SK-N-SH (cell line): ENCODE measurements around the gene HDGFL3. TPM values are rescaled to one million over a fixed set of nuclear protein-coding genes. Genes with fewer than 3 reads are reported as not detected.

ENCODE experiments used
- CTCF ChIA-PET: fragments of 300-600, 350-600 bp; formaldehyde crosslinking; extraction: SDS; loops from one replicate; lab custom pipeline; 2021; lab: Yijun Ruan, JAX
- POLR2A ChIA-PET: fragments of 350-600 bp; sonication (Branson Sonifier 250); formaldehyde crosslinking; extraction: SDS; loops from one replicate; lab custom pipeline; 2020; ENCODE audit warnings: antibody characterized with exemption, inconsistent platforms; lab: Yijun Ruan, JAX
- DNase-seq: peaks from one replicate; pipeline ENCODE4 v3.0.0; 2012
- H2AFZ ChIP-seq: fragments of 200-600 bp; sonication (generic); 2 replicates; pipeline ENCODE4 v1.8.1; 2016; ENCODE audit warnings: antibody characterized with exemption, mild to moderate bottlenecking, low read depth
- H3F3A ChIP-seq: fragments of 200-600 bp; sonication (generic); replicated peaks from 2 replicates; pipeline ENCODE3; 2016; ENCODE audit warnings: antibody characterized with exemption, mild to moderate bottlenecking; ENCODE audit not compliant: insufficient read depth
- H3K27ac ChIP-seq, 2 experiments: fragments of 200-500 bp in 1 of 2; fragments of 200-600 bp in 1 of 2; sonication (Bioruptor generic) in 1 of 2; sonication (generic), shearing (Covaris generic) in 1 of 2; 2 replicates each; pipeline versions ENCODE4 v1.5.1 to v1.6.1; 2014 to 2016; ENCODE audit warnings: low read depth in 2 of 2, inconsistent platforms in 1 of 2, low read length in 1 of 2, mild to moderate bottlenecking in 1 of 2, mixed read lengths in 1 of 2
- H3K27me3 ChIP-seq: fragments of 200-600 bp; sonication (generic), shearing (Covaris generic); 2 replicates; pipeline ENCODE4 v1.6.1; 2016; ENCODE audit warnings: mixed run types; ENCODE audit not compliant: insufficient read depth
- H3K36me3 ChIP-seq, 2 experiments: fragments of 200-500 bp in 1 of 2; fragments of 200-600 bp in 1 of 2; sonication (Bioruptor generic) in 1 of 2; sonication (generic) in 1 of 2; replicated peaks in 1 of 2; 2 replicates each; pipeline versions ENCODE3 to v1.5.1; 2014 to 2016; ENCODE audit warnings: low read length in 1 of 2, mild to moderate bottlenecking in 1 of 2; ENCODE audit not compliant: insufficient read depth in 2 of 2, control insufficient read depth in 1 of 2
- H3K4me1 ChIP-seq, 2 experiments: fragments of 200-500 bp in 1 of 2; fragments of 200-600 bp in 1 of 2; sonication (Bioruptor generic) in 1 of 2; sonication (generic), shearing (Covaris generic) in 1 of 2; 2 replicates each; pipeline versions ENCODE4 v1.5.1 to v1.6.1; 2014 to 2016; ENCODE audit warnings: low read depth in 1 of 2, low read length in 1 of 2, mixed run types in 1 of 2; ENCODE audit not compliant: insufficient read depth in 2 of 2, control insufficient read depth in 1 of 2
- H3K4me2 ChIP-seq: fragments of 200-600 bp; sonication (generic), shearing (Covaris generic); 2 replicates; pipeline ENCODE4 v1.6.1; 2017; ENCODE audit warnings: mixed run types
- H3K4me3 ChIP-seq, 2 experiments: fragments of 200-500 bp in 1 of 2; fragments of 200-600 bp in 1 of 2; sonication (Bioruptor generic) in 1 of 2; sonication (generic), shearing (Covaris generic) in 1 of 2; 2 replicates each; pipeline versions ENCODE4 v1.5.1 to v1.8.1; 2014 to 2016; ENCODE audit warnings: low read depth in 2 of 2, inconsistent platforms in 1 of 2, low read length in 1 of 2, mild to moderate bottlenecking in 1 of 2, mixed read lengths in 1 of 2, moderate library complexity in 1 of 2
- H3K79me2 ChIP-seq: fragments of 200-600 bp; sonication (generic); 2 replicates; pipeline ENCODE4 v1.8.1; 2017; ENCODE audit warnings: mild to moderate bottlenecking; ENCODE audit not compliant: insufficient read depth
- H3K9ac ChIP-seq: fragments of 200-600 bp; sonication (generic); 2 replicates; pipeline ENCODE4 v1.6.1; 2017; ENCODE audit warnings: mixed run types
- H3K9me2 ChIP-seq: fragments of 200-600 bp; sonication (generic); 2 replicates; pipeline ENCODE4 v1.6.1; 2017; ENCODE audit warnings: mixed run types
- H3K9me3 ChIP-seq: fragments of 200-600 bp; sonication (generic); 2 replicates; pipeline ENCODE4 v1.6.1; 2017; ENCODE audit warnings: mixed run types, mild to moderate bottlenecking, moderate library complexity
- H4K20me1 ChIP-seq: fragments of 200-600 bp; sonication (generic); 2 replicates; pipeline ENCODE4 v1.6.1; 2017; ENCODE audit warnings: mild to moderate bottlenecking, mixed run types; ENCODE audit not compliant: insufficient read depth
- EZH2phosphoT487 ChIP-seq: fragments of 200-600 bp; sonication (generic); IDR thresholded peaks from 2 replicates; pipeline ENCODE4 v1.6.1; 2017; ENCODE audit warnings: low read depth, mixed run types, mild to moderate bottlenecking, antibody characterized with exemption, moderate library complexity, borderline replicate concordance
- FOXJ3 ChIP-seq: sonication (generic); formaldehyde crosslinking; IDR thresholded peaks from 2 replicates; pipeline ENCODE4 v1.5.1; 2020; ENCODE audit warnings: mild to moderate bottlenecking, missing genetic modification reagents
- FOXM1 ChIP-seq: IDR thresholded peaks from 2 replicates; pipeline ENCODE4 v1.4.0; 2012; ENCODE audit warnings: low read depth, mild to moderate bottlenecking
- GABPA ChIP-seq: IDR thresholded peaks from 2 replicates; pipeline ENCODE4 v1.4.0; 2012; ENCODE audit warnings: low read depth, mild to moderate bottlenecking
- GATA2 ChIP-seq: sonication (generic); formaldehyde crosslinking; IDR thresholded peaks from 2 replicates; pipeline ENCODE4 v1.5.0; 2020; ENCODE audit warnings: mild to moderate bottlenecking, missing genetic modification reagents
- IRF3 ChIP-seq: fragments of 150-350 bp; IDR thresholded peaks from 2 replicates; pipeline ENCODE4 v1.6.1; 2016; ENCODE audit warnings: mild to moderate bottlenecking, low read depth, low read length
- NFIC ChIP-seq: IDR thresholded peaks from 2 replicates; pipeline ENCODE4 v1.4.0; 2012; ENCODE audit warnings: borderline replicate concordance
- NRF1 ChIP-seq: IDR thresholded peaks from 2 replicates; pipeline ENCODE4 v1.6.1; 2012; ENCODE audit warnings: low read depth, mild to moderate bottlenecking, low read length
- PBX3 ChIP-seq: IDR thresholded peaks from 2 replicates; pipeline ENCODE4; 2012
- POLR2AphosphoS5 ChIP-seq: IDR thresholded peaks from 2 replicates; pipeline ENCODE4 v1.6.1; 2012; ENCODE audit warnings: low read depth, low read length
- RAD21 ChIP-seq: IDR thresholded peaks from 2 replicates; pipeline ENCODE4 v1.6.1; 2012; ENCODE audit warnings: mild to moderate bottlenecking, low read length
- RFX5 ChIP-seq: IDR thresholded peaks from 2 replicates; pipeline ENCODE4 v1.6.1; 2012; ENCODE audit warnings: mild to moderate bottlenecking, improper control_type of control experiment, low read length
- SIN3A ChIP-seq: IDR thresholded peaks from 2 replicates; pipeline ENCODE4 v1.6.1; 2012; ENCODE audit warnings: low read depth, mild to moderate bottlenecking, low read length, moderate library complexity, borderline replicate concordance
- SMC3 ChIP-seq: IDR thresholded peaks from 2 replicates; pipeline ENCODE4 v1.6.1; 2012; ENCODE audit warnings: low read depth, low read length, improper control_type of control experiment
- USF1 ChIP-seq: IDR thresholded peaks from 2 replicates; pipeline ENCODE4 v1.4.0; 2012; ENCODE audit warnings: low read depth, borderline replicate concordance
- USF2 ChIP-seq: fragments of 150-350 bp; IDR thresholded peaks from 2 replicates; pipeline ENCODE4 v1.6.1; 2017; ENCODE audit warnings: antibody characterized with exemption, low read length, low read depth, borderline replicate concordance
- YY1 ChIP-seq: IDR thresholded peaks from 2 replicates; pipeline ENCODE4 v1.4.0; 2012; ENCODE audit warnings: low read depth, mild to moderate bottlenecking
- WGBS: methylation state at CpG from one replicate; pipeline ENCODE4 v1.1.6; 2017; ENCODE audit warnings: low lambda C conversion rate; 5-methylcytosine and 5-hydroxymethylcytosine counted together
- polyA plus RNA-seq, 3 experiments: library from polyadenylated mRNA; depleted of rRNA; stranded (reverse); fragments of >200 nt; gene quantifications; 2 replicates each; pipeline ENCODE4 v1.2.3, GENCODE V29; 2012
- TF ChIP-seq, protein P1 (sequence below): fragments of 200-600 bp; sonication (generic); IDR thresholded peaks from 2 replicates; pipeline ENCODE4 v1.6.1; 2017; ENCODE audit warnings: antibody characterized with exemption, mild to moderate bottlenecking, moderate library complexity
- TF ChIP-seq, protein P2 (sequence below): IDR thresholded peaks from 2 replicates; pipeline ENCODE4 v1.6.1; 2012; ENCODE audit warnings: mild to moderate bottlenecking, low read depth, low read length, moderate library complexity

HDGFL3 gene
- polyA plus RNA-seq, 1 of the 3 experiments (the other 2 are of a cell fraction): 8.0 TPM

DNA sequence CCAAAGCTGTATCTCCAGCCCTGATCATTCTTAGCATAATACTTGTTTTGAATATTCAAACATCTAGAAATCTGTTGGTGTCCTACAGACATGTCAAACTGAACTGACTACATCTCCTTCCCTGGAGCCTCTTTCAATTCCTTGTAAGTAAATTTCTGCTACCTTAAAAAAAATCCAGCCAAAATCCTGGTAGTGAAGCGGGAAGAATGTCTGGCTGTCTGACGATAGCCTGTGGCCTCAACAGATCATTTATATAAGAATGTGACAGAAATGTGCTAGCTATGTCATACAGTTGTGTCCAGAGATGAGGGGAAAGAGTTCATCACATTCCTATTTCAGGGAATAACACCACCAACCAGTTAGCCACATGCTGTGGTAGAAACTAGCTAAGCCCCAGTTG lies 118.7 kb downstream of the HDGFL3 start:
- H3K36me3 ChIP-seq: no peaks in the 10 kb centered on the region
- CTCF ChIA-PET: no interaction called here
- no peaks in the 10 kb centered on the region for H3K79me2 ChIP-seq
- H3K27ac ChIP-seq: no peak overlapping the region
- no peaks in the 10 kb centered on the region for H3K9me2 ChIP-seq
- TF ChIP-seq SIN3A (no peak), PBX3 (no peak), POLR2AphosphoS5 (no peak), USF2 (no peak), GABPA (no peak), FOXJ3 (CRISPR knock-in tag) (no peak)
- H3K27me3 ChIP-seq: no peaks in the 10 kb centered on the region
- no peaks in the 10 kb centered on the region for H3K4me1 ChIP-seq
- WGBS: 59% methylated on average over 2 of the region's 2 CpGs
- no peak for DNase-seq
- H3K9ac ChIP-seq: no peak overlapping the region
- H3K4me2 ChIP-seq: no peak overlapping the region
- POLR2A ChIA-PET: no interaction called here
- H2AFZ ChIP-seq: no peak overlapping the region
- H3K9me3 ChIP-seq: no peaks in the 10 kb centered on the region
- no peaks in the 10 kb centered on the region for H3F3A ChIP-seq
- H3K4me3 ChIP-seq: no peak overlapping the region
- no peaks in the 10 kb centered on the region for H4K20me1 ChIP-seq

- H3K9ac ChIP-seq: no peak overlapping the region
- H3K4me1 ChIP-seq: no peaks in the 10 kb centered on the region
- H3K79me2 ChIP-seq: no peaks in the 10 kb centered on the region
- ChIA-PET POLR2A (no interaction called here), CTCF (no interaction called here)
- H3K27ac ChIP-seq: no peak overlapping the region
- no peaks in the 10 kb centered on the region for H3K36me3 ChIP-seq
- no peaks in the 10 kb centered on the region for H3K9me3 ChIP-seq
- no peak overlapping the region for H3K4me2 ChIP-seq
- 60% methylated on average over 2 of the region's 2 CpGs for WGBS
- no peak for DNase-seq
- H4K20me1 ChIP-seq: no peaks in the 10 kb centered on the region
- no peaks in the 10 kb centered on the region; the same call in 1 of the 2 replicates for H3K27me3 ChIP-seq
- H3F3A ChIP-seq: no peaks in the 10 kb centered on the region
- no peaks in the 10 kb centered on the region for H3K9me2 ChIP-seq
- H3K4me3 ChIP-seq: no peak overlapping the region
- TF ChIP-seq USF1 (no peak), RFX5 (no peak), GATA2 (CRISPR knock-in tag) (no peak), NRF1 (no peak), FOXM1 (no peak), IRF3 (no peak), SIN3A (no peak), SMC3 (no peak), NFIC (no peak), RAD21 (no peak), YY1 (no peak), EZH2phosphoT487 (no peak)
- TF ChIP-seq, protein P1, sequence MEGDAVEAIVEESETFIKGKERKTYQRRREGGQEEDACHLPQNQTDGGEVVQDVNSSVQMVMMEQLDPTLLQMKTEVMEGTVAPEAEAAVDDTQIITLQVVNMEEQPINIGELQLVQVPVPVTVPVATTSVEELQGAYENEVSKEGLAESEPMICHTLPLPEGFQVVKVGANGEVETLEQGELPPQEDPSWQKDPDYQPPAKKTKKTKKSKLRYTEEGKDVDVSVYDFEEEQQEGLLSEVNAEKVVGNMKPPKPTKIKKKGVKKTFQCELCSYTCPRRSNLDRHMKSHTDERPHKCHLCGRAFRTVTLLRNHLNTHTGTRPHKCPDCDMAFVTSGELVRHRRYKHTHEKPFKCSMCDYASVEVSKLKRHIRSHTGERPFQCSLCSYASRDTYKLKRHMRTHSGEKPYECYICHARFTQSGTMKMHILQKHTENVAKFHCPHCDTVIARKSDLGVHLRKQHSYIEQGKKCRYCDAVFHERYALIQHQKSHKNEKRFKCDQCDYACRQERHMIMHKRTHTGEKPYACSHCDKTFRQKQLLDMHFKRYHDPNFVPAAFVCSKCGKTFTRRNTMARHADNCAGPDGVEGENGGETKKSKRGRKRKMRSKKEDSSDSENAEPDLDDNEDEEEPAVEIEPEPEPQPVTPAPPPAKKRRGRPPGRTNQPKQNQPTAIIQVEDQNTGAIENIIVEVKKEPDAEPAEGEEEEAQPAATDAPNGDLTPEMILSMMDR: no peak
- TF ChIP-seq, protein P2, sequence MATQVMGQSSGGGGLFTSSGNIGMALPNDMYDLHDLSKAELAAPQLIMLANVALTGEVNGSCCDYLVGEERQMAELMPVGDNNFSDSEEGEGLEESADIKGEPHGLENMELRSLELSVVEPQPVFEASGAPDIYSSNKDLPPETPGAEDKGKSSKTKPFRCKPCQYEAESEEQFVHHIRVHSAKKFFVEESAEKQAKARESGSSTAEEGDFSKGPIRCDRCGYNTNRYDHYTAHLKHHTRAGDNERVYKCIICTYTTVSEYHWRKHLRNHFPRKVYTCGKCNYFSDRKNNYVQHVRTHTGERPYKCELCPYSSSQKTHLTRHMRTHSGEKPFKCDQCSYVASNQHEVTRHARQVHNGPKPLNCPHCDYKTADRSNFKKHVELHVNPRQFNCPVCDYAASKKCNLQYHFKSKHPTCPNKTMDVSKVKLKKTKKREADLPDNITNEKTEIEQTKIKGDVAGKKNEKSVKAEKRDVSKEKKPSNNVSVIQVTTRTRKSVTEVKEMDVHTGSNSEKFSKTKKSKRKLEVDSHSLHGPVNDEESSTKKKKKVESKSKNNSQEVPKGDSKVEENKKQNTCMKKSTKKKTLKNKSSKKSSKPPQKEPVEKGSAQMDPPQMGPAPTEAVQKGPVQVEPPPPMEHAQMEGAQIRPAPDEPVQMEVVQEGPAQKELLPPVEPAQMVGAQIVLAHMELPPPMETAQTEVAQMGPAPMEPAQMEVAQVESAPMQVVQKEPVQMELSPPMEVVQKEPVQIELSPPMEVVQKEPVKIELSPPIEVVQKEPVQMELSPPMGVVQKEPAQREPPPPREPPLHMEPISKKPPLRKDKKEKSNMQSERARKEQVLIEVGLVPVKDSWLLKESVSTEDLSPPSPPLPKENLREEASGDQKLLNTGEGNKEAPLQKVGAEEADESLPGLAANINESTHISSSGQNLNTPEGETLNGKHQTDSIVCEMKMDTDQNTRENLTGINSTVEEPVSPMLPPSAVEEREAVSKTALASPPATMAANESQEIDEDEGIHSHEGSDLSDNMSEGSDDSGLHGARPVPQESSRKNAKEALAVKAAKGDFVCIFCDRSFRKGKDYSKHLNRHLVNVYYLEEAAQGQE: no peak
- no peak overlapping the region for H2AFZ ChIP-seq
Measured at GRCh38 chr15:83087576-83087975, 120.0 kb downstream of the HDGFL3 start.
